HG02885 (cell line): Measurements from ENCODE around the gene GYG1.
A peak's percentile ranks its signal among the peaks of the same experiment; 100 is the strongest.

Experiments
- ATAC-seq: cut with Tn5 transposase; IDR thresholded peaks from one replicate; pipeline ENCODE4 v1.9.1; 2021; ENCODE audit warnings: mild to moderate bottlenecking; ENCODE audit not compliant: unreplicated experiment, poor library complexity

GYG1 gene

DNA sequence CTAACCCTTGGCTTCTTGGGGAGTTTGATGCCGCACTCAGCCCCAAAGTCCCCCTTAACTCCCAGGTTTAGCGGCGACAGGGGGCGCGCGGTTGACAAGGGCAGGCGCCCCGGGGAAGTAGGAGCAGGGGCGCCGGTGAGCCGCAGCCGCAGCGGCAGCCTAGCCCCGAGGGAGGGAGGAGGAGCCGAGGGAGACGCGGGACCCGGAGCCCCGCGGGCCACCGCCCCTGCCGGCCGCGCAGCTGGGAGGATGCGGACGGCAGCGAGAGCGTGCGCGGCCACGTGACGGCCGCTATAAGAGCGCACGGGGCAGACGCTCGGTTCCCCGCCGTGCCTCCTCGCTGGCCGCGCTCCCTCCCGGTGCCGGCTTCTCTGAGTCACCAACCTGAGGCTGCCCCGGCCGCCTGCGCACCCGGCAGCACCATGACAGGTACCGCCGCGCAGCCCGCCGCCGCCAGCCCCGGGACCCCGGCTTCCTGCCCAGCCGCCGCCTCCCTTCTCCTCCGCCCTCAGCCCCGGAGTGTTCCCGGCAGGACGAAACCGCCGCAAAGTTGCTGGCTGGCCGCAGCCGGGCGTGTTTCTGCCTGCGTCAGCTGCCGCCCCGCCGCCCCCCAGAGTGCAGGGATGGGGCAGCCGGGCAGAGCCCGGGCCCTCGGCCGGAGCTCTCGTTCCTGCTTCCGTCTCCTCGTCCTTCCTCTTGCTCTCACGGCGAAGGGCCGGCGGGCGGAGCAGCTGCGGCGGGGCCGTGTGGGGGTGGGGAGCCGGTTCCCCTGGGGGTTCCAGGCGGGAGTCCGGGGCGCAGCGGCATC, at the start of gene GYG1:
Gene GYG1 (plus strand): TSS at position 322 of the 808 bp plus-strand sequence. CDS start 101 bp downstream, at position 423.
- ATAC-seq, result peak; percentile 88

DNA sequence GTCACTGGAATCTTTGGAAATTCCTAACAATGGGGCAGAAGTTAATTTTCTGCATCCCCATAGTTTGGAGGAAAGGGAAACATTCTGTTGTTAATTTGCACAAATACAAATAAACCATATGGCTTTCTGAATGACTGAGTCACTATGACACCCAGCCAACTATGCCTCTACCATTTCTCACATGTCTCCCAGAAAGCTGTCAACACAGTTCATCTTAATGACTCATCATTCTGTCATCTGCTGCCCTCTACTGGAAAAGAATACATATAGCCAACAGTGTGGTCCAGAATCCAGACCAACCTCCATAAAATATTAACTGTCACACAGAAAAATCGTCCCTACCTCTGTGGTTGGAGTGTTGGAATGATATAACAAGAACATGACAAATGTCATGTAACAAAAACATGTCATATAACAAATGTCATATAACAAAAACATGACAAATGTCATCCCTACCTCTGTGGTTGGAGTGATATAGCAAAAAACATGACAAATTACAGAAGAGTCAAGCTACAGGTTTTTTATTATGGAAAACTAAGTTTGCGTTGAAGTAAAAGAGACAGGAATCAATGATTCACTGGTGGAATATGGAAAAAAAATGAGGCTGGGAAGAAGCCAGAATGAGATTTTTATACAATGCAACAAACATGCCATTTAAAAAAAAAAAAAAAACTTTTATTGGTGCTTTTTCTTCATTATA, 47.7 kb upstream of the GYG1 start:
- peak; percentile 99 for ATAC-seq

DNA sequence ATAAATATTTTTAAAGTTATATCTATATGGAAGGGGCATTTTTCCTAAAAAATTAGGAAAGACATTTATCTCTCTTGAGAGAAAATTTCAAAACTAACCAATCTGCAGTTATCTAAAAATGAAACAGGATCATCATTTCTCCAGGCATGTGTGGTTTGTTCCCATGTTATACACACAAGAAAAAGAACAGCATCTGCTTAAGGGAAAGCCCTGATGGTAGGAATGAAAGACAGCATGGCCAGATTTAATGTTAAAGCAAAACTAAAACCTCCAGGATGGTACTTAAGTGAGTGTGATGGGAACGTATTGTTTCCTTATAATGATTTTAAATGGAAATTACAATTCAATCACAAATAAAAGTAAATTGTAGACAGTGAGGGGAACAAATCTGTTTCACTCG, 46.2 kb upstream of the GYG1 start:
- ATAC-seq, result no peak

DNA sequence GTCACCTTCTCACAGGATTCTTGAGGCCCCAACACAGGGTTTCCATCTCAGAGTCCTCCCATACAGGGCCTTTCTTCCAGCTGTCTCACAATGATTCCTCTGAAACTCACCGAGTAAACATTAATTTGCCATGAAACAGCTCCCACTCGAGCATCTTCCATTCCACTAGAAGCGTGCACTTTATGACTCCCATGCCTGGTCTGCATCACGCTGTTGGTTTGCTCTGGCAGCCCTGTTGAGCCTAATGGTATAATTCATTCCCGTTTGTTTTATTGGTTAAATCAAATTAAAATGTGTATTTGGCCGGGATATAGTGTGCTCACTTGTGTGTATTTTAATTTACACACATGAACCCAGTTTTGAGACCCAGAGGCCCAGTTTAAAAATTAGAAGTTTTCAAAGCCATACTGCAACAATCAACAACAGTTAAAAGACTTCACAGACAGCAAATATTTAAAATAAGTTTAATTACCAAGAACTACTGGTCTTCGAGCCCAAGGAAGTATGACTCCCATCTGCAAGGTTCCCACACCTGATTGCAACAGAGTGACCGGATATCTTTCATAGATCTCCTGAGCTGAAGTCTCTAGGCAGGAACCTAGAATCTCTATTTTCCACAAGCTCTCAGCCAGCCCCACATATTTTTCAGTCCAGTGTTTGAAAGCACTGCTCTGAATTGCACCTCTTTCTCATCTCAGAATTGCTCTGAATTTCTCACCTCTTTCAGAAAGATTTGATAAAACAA, 42.3 kb upstream of the GYG1 start:
- ATAC-seq, result no peak

DNA sequence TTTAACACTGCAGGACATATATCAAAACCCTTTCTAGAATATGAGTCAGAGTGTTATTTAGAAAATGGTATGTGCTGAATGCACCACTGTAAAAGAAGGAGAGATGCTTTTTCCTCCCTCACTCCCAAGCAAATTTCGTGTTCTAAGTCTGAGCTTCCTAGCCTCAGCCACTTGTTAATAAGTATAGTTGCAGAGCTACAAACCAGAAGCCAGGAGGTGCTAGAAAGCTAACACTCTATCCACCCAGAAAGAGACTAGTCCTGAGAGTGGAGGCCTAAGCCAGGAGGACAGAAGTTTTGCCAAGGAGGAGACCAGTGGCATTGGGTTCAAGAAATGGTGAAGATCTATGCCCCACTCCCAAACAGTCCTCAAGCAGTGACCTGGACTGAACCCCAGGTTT, 40.5 kb upstream of the GYG1 start:
- peak; percentile 72 for ATAC-seq

DNA sequence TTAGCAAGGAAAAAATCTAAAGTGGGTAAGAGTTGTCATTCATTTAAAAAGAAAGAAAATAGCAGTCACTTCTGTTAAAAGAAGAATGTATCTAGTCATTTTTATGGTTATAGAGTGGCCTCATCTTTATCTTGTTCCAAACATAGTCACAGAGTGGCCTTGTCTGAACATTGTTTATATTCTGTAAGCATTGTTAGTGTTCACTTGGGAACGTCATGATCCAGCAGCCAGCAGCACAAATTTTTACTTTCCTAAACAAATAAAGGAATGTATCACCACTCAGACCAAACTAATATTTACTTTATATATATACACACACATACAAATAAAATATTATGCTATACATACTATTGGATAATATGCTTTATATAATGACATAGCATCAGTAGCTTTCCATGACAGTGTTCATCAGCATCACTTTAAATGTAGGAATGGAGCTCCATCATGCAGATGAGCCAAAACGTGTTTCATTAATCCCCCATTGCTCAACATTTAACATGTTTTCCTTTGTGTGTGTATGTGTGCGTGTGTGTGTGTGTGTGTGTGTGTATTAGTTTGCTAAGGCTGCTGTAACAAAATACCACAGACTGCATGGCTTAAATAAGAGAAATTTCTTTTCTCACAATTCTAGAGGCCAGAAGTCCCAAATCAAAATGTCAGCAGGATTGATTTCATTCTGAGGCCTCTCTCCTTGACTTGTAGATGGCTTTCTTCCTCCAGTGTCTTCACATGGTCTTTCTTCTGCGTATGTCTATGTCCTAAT, 39.6 kb upstream of the GYG1 start:
- no peak for ATAC-seq

DNA sequence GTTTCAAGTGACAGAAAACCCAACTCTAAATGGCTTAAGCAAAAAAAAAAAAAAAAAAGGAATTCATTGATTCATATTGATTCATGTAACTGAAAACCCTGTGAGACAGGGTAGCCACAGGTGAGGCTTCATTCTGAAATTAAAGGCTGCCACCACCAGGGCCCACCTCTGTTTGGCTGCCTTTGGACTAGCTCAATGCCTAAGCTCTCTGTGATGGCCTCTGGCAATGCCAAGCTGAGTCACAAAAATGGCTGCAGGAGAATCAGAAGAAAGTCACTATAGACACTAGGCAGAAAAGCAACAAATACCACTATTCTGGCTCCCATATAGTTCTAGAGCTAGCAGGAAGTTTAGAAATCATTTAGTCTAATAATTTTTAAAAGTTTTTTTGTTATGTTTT, 38.2 kb upstream of the GYG1 start:
- ATAC-seq, result no peak

DNA sequence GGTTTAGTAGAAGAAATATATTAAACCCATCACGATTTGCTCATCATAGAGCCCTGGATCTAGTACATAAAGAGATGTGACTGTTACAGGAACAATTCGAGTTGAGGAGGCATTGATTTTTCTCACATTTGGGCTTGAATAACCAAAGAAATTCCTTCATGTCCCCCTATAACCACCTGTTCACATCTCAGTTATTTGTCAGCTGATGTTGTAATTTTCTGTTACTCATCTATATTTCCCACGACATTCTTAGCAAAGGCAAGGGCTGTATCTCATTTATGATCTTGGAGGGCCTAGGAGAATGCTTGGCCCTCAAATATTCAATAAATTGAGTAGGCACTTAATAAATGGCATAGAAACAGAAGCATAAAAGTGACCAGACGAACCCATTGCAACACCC, 36.4 kb upstream of the GYG1 start:
- ATAC-seq, result no peak

DNA sequence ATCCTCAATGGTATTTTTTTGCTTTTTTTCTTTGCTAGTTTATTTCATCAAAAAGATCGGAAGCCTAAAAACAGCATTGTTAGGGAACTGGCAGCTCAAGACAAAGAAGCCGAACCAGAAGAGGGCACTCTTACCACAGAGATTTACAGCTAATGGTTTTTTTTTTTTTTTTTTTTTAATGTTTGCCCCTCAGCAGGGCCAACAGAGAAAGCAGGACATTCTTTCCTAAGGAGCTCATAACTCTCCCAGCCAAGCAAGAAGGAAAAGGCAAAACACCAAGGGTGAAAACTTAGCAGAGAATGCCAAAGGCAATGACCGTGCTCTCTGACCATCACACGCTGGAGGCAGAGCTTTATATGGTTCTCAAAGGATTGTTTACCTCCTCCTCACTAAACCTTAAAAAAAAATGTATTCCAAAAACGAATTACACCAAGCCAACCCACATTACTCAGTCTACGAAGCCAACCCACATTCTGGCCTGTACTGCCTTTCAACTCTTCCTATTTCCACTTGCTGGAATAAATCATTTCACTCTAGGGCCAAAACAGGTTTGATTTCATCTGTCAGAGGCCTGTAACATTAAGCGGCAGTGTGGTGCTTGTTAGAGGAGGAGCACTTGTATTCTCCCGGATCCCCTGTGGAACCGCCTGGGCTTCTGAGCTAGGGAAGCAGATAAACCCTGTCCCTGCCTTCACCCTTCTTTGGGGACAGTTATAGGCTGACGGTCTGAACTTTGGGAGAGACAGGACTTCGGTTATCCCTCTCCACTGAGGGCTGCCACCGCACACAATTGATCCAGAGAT, 35.6 kb upstream of the GYG1 start:
- no peak for ATAC-seq

DNA sequence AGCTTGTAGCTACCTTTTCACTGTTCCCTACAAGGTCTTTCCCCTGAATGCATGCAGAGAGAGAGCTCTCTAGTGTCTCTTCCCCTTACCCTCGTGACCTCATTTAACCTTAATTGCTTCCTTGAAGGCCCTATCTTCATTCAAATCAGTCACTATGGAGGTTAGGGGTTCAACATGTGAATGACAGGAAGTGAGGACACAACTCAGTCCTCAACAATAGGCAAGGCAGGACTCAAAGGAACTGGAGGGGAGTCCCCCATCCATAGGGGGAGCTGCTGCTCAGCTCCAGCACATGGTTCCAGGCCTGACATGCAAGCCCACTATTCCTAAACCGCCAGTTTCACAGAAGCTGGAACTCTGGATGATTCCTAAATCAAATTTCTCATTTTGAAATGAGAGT, 33.8 kb upstream of the GYG1 start:
- ATAC-seq, result peak; percentile 66

DNA sequence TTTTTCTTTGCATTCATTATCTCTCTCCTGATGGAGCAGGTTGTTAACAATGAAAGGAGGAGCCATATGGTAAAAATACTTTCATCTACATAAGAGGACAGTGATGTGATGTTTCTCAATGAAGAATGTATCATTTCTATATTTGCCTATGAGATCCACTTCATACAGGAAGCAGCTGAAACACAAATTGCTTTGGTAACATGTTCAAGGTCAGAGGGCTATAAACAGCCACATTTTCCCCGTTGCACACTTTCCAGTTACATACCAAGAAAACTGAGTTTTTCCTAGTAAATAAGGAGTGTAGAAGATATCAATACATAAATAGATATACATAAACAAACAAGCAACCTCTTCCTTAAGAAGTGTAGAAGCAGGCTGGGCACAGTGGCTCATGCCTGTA, 32.6 kb upstream of the GYG1 start:
- ATAC-seq, result no peak

DNA sequence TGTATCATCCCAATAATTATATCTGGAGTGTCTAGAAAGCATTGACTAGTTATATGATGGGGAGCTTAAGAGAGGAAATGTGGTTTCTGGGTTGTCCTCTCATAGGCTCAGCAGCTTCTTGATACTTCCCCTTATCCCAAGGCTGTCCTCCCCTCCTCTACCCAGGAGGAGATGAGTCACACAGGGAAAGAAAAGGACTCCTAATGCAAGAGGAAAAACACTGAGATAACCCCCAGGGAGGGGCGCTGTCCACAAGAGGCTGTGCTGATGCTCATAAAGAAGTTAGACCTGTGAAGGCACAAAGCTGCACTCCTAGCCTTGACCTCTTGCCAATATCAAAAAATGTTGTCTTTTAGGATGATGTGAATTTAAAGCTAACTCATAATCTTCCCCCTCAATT, 28.8 kb upstream of the GYG1 start:
- no peak for ATAC-seq

DNA sequence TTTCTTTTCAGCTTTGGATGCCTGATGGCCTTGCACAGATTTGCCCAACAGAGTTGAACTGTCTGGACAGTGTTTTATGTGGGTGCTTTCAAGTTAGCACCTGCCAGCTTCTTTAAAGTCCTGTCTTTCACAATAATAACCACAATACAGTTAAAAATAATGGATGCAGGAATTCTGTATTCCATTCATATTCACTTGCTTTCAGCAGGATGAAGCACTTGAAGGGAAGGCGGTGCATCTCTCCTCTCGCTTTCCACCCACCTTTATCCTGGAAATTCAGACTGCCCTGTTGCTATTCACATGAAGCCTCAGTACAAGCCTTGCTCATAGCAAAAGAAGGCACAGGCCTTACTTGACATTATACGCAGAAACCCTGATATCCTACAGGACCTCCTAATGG, 26.5 kb upstream of the GYG1 start:
- ATAC-seq, result no peak

DNA sequence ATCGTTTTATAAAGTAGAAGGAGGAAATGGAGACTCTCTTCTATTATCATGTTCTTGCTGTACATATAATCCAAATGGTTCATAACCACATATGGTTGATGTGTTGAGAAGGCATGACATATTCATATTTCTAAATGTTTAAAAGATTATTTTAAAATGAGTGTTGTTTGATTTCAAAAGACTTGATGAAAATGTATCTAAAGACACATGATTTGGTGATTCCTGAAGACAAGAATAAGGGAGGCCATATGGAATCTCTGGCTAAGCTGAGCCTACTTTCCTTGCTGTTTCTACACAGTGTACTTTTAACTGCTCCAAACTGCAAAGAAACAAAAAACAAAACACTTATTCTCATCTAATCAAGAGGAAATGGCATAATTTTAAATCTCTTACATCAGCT, 23.0 kb upstream of the GYG1 start:
- no peak for ATAC-seq

DNA sequence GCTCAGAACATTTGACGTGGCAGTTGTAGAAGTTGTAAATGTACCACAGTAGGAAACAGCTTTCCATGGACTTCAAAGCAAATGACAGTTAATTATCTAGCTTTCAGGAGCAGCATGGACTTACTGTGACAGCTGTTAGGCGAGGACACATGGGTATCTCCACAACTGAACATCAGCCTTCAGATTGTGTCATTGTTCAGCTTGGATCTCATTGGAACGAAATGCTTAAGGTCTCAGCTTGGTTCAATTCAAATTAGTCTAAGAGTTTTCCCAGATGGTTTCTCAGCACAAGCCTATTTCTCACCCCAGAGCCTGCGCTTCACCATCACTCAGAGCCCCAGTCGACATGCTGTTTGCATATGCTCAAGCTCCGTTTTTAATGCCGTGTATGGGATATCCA, 21.1 kb upstream of the GYG1 start:
- ATAC-seq, result no peak

DNA sequence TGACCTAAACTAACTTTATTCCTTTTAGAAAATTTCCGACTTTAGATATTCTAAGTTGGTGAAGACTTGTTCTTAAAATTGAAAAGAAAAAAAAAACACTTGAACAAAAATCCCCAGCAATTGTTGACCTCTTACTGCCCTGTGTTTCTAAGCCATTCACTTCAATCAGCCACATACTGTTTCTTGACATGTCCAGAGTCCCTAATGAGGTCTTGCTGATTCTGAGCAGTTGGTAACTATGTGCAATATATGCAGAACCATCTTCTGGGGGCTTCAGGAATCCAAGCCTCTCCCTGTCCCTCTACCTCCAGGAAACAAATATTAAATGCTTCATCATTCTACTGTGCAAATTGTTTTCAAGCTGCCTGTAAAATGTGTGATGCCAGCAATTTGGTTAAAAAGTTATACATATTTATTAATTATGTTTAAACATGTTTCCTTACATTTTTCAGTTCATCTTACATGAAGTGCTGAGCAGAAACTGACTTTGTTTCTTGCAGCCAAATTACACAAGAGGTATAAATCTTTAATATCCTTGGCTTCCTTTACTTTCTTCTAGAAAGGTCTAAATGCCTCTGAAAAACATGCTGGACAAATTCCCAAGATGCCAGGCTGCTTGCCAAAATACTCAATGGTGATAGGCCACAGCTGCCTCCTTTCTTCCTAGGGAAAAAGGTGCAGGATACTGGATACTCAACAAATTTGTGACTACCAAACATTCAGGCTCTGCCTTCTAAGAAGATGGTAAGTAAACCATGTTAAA, 19.8 kb upstream of the GYG1 start:
- ATAC-seq, result no peak

DNA sequence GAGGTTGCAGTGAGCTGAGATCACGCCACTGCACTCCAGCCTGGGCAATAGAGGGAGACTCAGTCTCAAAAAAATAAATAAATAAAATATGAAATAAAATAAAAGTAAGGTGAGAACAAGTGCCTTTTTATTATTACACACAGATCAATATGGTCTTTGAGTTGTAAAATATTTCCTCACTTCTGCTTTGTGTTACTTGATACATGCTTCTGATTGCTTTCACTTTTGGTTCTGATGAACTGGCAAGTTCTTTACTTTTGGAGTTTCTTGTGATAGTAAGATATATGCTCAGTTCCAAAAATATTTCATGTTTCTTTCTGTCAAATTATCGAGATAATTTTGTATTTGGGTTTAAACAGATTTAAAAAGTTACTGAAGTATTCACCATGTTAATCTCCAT, 16.6 kb upstream of the GYG1 start:
- ATAC-seq, result no peak

DNA sequence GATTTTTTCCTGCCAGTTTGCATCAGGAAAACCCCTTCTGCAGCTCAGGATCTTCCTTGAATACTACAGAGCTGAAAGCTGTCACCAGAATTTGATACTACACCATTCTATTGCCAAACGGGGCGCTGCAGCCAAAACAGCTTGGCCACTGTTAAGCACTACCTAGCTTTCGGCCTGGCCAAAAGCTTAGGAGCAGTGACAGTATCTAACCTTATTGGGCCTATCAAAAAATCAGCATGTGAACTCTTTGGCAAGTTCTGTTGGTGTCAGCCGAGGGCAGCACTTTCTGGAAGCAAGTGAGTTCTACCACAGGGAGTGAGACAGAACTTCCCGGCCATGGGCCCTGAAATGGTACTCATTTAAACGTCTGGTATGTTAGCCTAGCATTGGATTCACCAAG, 16.1 kb upstream of the GYG1 start:
- ATAC-seq, result no peak

DNA sequence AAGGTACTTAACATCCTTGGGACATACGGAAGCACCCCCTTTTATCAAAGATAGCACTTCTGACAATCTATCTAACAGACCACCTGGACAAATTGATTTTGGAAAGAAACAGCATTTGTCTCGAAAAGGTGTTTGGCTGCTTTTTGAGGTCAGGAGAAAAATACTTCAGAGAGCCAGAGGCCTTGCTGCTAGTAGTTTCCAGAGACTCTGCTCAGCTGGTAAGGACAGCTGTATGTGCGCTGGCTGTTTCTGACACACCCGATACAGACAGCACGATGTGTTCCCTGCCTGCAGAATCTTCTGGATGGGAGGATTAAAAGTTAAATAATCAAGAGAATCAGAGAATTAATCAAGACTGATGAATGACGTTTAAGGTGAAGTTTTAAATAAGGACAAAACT, 15.6 kb upstream of the GYG1 start:
- ATAC-seq, result no peak
